Gastrocnemius medialis (tissue), 4 donors: ENCODE data around the gene ECI2. TPM values are rescaled to one million over a fixed set of nuclear protein-coding genes. Genes with fewer than 3 reads are reported as not detected.

Experiments
- ATAC-seq, 2 donors: fragments of 150-250 bp; one replicate each; pipeline ENCODE4 v1.9.1; 2016
- DNase-seq, 2 donors: peaks; one replicate each; pipeline ENCODE4 v3.0.0-alpha.2; 2019
- H3K27ac ChIP-seq, 4 donors: fragments of 200-600 bp; sonication (generic); 1 replicate in 1 of 4; 2 replicates in 3 of 4; pipeline ENCODE4 v1.5.1; 2016 to 2018; ENCODE audit warnings: mild to moderate bottlenecking in 2 of 4, moderate library complexity in 1 of 4
- H3K27me3 ChIP-seq, 3 donors: fragments of 200-600 bp; sonication (generic) in 2 of 3; 1 replicate in 1 of 3; 2 replicates in 2 of 3; pipeline versions ENCODE4 v1.5.1 to v1.6.0; 2016 to 2019; ENCODE audit warnings: mild to moderate bottlenecking in 1 of 3, moderate library complexity in 1 of 3
- H3K36me3 ChIP-seq, 2 donors: fragments of 200-600 bp; sonication (generic) in 1 of 2; one replicate each; pipeline ENCODE4 v1.5.1; 2017 to 2018
- H3K4me1 ChIP-seq, 2 donors: fragments of 200-600 bp; sonication (generic) in 1 of 2; one replicate each; pipeline ENCODE4 v1.5.1; 2016 to 2017; ENCODE audit warnings: mild to moderate bottlenecking in 2 of 2
- H3K4me3 ChIP-seq, 4 donors: fragments of 200-600 bp; sonication (generic) in 3 of 4; 1 replicate in 1 of 4; 2 replicates in 3 of 4; pipeline ENCODE4 v1.5.1; 2016 to 2019; ENCODE audit warnings: mild to moderate bottlenecking in 2 of 4
- H3K9me3 ChIP-seq, 3 donors: fragments of 200-600 bp; sonication (generic) in 2 of 3; 1 replicate in 1 of 3; 2 replicates in 2 of 3; pipeline ENCODE4 v1.5.1; 2016 to 2019
- CTCF ChIP-seq, 5 experiments: fragments of 450-650 bp in 3 of 5; fragments of 200-600 bp in 2 of 5; sonication (generic) in 2 of 5; IDR thresholded peaks in 4 of 5; conservative IDR thresholded peaks in 1 of 5; 1 replicate in 4 of 5; 2 replicates in 1 of 5; pipeline ENCODE4 v1.5.1; 2016 to 2019; ENCODE audit warnings: antibody characterized with exemption in 5 of 5, mild to moderate bottlenecking in 3 of 5, moderate library complexity in 3 of 5
- POLR2A ChIP-seq, 2 donors: fragments of 450-650 bp; IDR thresholded peaks; one replicate each; pipeline ENCODE4 v1.6.1; 2017; ENCODE audit warnings: antibody characterized with exemption in 2 of 2, mild to moderate bottlenecking in 2 of 2, moderate library complexity in 2 of 2
- in situ Hi-C, 4 donors: fragments of 200-750 bp; cut with MboI; loops; one replicate each; pipeline versions ENCODE4 v1.15.0 to v1.8.0; 2017; ENCODE audit warnings: low sequenced_read_pairs in 4 of 4
- intact Hi-C: fragments of 100-400 bp; cut with DNase I; formaldehyde crosslinking; loops from one replicate; pipeline ENCODE4 v1.15.1; 2023; ENCODE audit warnings: low total_unique reads
- total RNA-seq, 4 donors: library from RNA; depleted of rRNA; stranded (reverse); fragments of >200 nt; gene quantifications; one replicate each; pipeline versions ENCODE4 v1.1.0 to v1.2.3, GENCODE V29; 2016

Gene ECI2
- total RNA-seq, 4 donors from 2014 or later: 68.1 to 122 (median 94.3) TPM

- Histone ChIP-seq H3K27me3 (no peaks in the 10 kb centered on the region), H3K4me3 (no peak overlapping the region), H3K4me1 (peaks cover 3 to 9% of the 10 kb centered on the region in 2 donors), H3K36me3 (no peaks in the 10 kb centered on the region), H3K9me3 (no peaks in the 10 kb centered on the region), H3K27ac (no peak overlapping the region)
- in situ Hi-C loops (no loop called here), intact Hi-C loops (no loop called here)
- TF ChIP-seq CTCF (IDR thresholded peaks at IDR 0.05 in 4 of 5, conservative IDR thresholded peaks at IDR 0.05 in 1 of 5) (no peak), POLR2A (IDR thresholded peaks at IDR 0.05) (no peak)
- DNase-seq (no peak), ATAC-seq (no peak)
Observed at GRCh38 chr6:4162370-4162769, 27.0 kb upstream of the ECI2 start.

GRCh38 chr6:4159491-4159890 lies 24.1 kb upstream of the ECI2 start:
- TF ChIP-seq CTCF (IDR thresholded peaks at IDR 0.05 in 4 of 5, conservative IDR thresholded peaks at IDR 0.05 in 1 of 5) (no peak), POLR2A (IDR thresholded peaks at IDR 0.05) (no peak)
- DNase-seq (no peak), ATAC-seq (no peak)
- H3K4me3 ChIP-seq: no peak overlapping the region
- no peaks in the 10 kb centered on the region for H3K9me3 ChIP-seq
- in situ Hi-C loops (loop anchor here in 3 of 4 donors (5.0 to 10.0 kb wide), 2 partner anchors 105 to 107 kb away; no protein-coding TSS in a partner anchor), intact Hi-C loops (loop anchor here (5.0 kb wide), 1 partner anchor 417 kb away; no protein-coding TSS in a partner anchor)
- H3K36me3 ChIP-seq: no peaks in the 10 kb centered on the region
- peaks cover 3 to 9% of the 10 kb centered on the region in 2 donors for H3K4me1 ChIP-seq
- H3K27ac ChIP-seq: no peak overlapping the region
- no peaks in the 10 kb centered on the region for H3K27me3 ChIP-seq

- in situ Hi-C loops: loop anchor here in 3 of 4 donors (5.0 to 10.0 kb wide), 2 partner anchors 103 to 105 kb away; no protein-coding TSS in a partner anchor
- no peaks in the 10 kb centered on the region for H3K36me3 ChIP-seq
- TF ChIP-seq CTCF (IDR thresholded peaks at IDR 0.05 in 4 of 5, conservative IDR thresholded peaks at IDR 0.05 in 1 of 5) (no peak), POLR2A (IDR thresholded peaks at IDR 0.05) (no peak)
- ATAC-seq (no peak), DNase-seq (no peak)
- no peaks in the 10 kb centered on the region for H3K9me3 ChIP-seq
- no peaks in the 10 kb centered on the region for H3K4me1 ChIP-seq
- no peak overlapping the region for H3K4me3 ChIP-seq
- H3K27ac ChIP-seq: no peak overlapping the region
- no peaks in the 10 kb centered on the region for H3K27me3 ChIP-seq
- intact Hi-C loops: loop anchor here (2.0 to 5.0 kb wide), 2 partner anchors 21 to 415 kb away; no protein-coding TSS in a partner anchor
Observed at GRCh38 chr6:4157506-4157905, 22.1 kb upstream of the ECI2 start.

GRCh38 chr6:4155848-4156466 lies 20.6 kb upstream of the ECI2 start:
- Histone ChIP-seq H3K36me3 (no peaks in the 10 kb centered on the region), H3K27me3 (no peaks in the 10 kb centered on the region), H3K9me3 (no peaks in the 10 kb centered on the region), H3K27ac (no peak overlapping the region), H3K4me3 (peak overlapping the region in 1 of 4 donors; percentile 10), H3K4me1 (no peaks in the 10 kb centered on the region)
- TF ChIP-seq CTCF (IDR thresholded peaks at IDR 0.05 in 4 of 5, conservative IDR thresholded peaks at IDR 0.05 in 1 of 5) (peak; percentile 74 to 92 (median 86)), POLR2A (IDR thresholded peaks at IDR 0.05) (no peak)
- DNase-seq (peak; percentile 70 to 79), ATAC-seq (peak; percentile 93 to 94)
- intact Hi-C loops (loop anchor here (1.0 to 5.0 kb wide), 3 partner anchors 19 to 414 kb away; no protein-coding TSS in a partner anchor), in situ Hi-C loops (loop anchor here in 3 of 4 donors (5.0 to 10.0 kb wide), 2 partner anchors 101 to 104 kb away; no protein-coding TSS in a partner anchor)
